NCI-H2029 (cell line): ENCODE data around the gene CASP10.
"Not testable (repeated sequence)": the region's sequence is repeated elsewhere in the genome, so short reads cannot be mapped to it uniquely, and the experiment has no call there.

Experiments
- DNase-seq: peaks from one replicate; lab custom pipeline; 2025; lab: John Stamatoyannopoulos, UW

The CASP10 gene

DNA sequence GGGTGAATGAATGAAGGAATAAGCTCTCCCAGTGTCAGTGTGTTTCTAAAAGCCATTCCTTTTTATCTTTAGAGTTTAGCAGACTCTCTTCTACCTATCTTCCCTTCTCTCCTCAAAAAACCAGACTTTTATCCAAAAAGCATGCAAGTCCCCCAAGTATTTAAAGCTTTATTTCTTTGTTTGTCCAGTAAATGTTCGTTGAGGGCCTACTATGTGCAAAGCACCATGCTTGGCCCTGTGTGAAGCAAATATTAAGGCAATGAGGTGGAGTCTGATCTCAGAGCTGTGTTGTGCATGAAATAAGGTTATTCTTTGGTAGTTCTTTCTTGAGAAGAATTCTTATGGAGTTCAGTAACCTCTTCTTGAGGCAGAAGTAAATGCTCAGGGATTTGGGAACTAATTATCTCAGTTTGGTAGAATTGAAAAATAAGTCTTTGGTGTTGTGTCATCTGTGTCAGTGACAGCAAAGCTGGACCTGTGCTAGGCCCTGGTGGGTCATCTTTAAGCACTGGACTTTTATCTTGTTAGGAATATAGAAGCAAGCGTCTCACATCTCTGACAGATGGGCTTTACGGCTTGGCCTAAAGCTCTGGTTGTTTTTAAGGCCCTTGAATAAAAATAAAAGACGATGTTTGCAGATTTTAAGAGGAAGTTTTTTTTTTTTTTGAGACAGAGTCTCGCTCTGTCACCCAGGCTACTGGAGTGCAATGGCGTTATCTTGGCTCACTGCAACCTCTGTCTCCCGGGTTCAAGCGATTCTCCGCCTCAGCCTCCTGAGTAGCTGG, 28.1 kb upstream of the CASP10 start:
- DNase-seq, result no peak

DNA sequence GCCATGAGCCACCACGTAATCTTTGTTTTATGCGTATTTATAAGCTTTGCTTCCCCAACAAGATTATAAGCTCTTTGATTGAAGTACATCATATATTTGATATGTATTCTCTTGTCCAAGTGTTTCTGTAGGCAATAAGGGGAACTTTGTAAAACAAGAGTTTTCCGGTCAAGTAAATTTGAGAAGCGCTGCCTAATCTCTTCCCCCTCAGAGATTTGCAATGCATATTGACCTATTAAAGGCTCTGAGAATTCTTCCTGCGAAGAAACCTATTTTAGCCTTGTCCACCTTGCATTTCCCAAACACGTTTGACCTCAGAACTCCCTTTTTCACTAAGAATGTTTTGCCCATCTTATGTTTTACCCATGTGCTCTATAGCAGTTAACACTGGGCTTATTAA, 26.9 kb upstream of the CASP10 start:
- DNase-seq, result no peak

DNA sequence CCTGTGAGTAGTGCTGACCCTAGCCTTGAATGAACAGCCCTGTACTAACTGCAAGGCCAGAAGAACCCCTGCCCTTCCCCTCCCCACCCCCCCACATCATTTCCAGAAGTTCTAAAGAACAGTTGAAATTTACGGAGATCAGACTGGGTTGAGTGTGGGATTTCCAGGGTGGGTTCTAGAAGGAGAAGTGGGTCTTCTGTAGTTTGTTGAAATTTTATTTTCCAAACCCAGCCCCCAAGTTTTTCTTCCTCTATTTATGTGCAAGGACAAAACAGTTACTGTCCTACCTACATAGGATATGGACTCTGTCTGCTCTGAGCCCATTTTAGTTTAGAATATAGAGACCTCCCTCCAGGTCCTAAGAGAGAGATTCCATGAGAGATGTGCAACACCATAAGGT, 26.3 kb upstream of the CASP10 start:
- no peak for DNase-seq

DNA sequence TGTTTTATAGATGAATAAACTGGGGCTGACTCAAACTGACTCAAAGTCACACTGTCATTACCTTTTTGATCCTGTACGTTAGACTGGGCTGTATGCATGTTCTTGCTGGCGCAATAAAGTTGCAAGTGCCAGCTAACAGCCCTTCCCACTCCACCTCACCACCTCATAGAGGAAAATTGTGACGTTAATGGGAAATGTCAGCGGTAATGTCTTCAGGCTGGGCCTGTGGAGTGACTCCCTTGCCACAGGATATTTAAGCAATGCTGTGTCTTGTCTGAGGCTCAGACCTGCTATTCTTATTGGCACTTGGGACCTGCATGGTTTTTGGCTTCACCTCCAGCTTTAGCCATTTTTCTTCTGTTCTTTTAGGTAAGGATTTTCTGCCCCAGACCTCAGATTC, 25.2 kb upstream of the CASP10 start:
- DNase-seq, result no peak

DNA sequence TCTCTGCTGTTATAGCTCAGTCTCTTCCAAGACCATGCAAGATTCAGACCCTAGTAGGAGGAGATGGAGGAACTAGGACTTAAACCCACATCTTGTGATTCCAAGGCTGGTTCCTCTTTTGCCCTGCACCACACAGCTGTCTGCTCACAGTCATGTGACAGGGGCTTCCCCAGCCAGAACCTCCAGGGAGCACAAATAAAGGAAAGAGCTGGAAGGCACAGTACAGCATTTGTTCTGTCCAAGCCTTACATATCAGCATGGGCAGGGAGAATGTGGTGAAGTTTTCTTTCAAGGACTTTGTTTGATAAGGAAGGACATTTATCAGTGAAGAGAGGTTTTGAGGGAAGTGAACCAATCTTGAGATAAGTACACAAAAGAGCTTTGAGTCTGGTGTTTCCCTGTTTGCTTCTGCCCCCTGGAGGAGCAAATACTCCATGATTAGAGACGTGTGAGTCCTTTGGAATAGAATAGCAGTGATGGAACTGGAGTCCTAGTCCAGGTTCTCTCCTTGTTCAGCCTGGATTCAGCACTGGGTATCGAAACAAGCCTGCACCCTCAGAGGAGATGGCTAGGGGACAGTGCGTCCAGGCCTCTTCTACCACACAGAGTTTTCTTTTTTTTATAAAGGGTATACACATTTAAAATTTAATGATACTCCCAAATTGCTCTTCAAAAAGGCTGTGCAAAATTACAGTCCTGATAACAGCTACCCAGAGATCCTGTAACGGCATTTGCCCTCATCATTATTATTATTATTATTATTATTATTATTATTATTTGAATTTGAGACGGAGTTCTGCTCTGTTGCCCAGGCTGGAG, 24.6 kb upstream of the CASP10 start:
- peak; percentile 34 for DNase-seq

DNA sequence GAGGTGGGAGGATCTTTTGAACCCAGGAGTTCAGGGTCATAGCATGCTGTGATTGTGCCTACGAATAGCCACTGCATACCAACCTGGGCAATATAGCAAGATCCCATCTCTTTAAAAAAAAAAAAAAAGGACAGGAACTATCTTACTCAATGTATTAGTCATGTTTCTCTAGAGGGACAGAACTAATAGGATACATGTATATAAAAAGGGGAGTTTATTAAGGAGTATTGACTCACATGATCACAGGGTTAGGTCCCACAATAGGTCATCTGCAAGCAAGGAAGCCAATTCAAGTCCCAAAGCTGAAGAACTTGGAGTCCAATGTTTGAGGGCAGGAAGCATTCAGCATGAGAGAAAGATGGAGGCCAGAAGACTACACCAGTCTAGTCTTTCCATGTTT, 18.8 kb upstream of the CASP10 start:
- no peak for DNase-seq

DNA sequence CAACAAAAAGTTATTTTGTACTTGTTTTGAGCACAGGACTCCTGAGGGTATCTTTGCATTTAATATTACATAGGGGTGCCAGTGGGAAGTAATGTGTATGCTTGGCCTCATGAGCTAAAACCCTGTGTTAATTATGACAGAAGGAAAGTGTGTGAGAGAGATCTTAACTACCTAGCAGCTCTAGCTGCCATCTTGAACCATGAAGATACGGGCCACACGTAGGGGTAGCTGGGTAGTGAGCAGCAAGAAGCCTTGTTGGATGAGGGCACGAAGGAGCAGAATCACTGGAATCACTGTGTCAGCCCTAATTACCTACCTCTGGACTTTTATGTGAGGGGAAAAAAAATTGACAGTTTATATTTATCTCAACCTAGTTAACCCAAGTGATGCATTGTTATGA, 15.4 kb upstream of the CASP10 start:
- DNase-seq, result no peak

DNA sequence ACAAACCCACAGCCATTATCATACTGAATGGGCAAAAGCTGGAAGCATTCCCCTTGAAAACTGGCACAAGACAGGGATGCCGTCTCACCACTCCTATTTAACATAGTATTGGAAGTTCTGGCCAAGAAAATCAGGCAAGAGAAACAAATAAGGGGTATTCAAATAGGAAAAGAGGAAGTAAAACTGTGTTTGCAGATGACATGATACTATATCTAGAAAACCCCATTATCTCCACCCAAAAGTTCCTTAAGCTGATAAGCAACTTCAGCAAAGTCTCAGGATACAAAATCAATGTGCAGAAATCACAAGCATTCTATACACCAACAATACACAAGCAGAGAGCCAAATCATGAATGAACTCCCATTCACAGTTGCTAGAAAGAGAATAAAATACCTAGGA, 14.4 kb upstream of the CASP10 start:
- DNase-seq, result not testable (repeated sequence)

DNA sequence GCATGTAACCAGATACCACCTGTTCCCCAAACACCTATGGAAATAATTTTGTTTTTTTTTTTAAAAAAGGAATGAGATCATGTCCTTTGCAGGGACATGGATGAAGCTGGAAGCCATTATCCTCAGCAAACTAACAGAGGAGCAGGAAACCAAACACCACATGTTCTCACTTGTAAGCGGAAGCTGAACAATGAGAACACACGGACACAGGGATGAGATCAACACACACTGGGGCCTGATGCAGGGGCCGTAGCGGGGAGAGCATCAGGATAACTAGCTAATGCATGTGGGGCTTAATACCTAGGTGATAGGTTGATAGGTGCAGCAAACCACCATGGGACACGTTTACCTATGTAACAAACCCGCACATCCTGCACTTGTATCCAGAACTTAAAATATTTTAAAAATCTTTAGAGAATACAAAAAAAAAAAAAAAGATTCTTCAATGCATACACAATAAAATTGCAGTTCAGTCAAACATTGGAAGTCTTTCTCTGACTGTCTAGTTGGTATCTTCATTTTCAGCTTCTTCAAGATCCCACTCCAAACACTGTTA, 11.6 kb upstream of the CASP10 start:
- DNase-seq, result peak; percentile 22

DNA sequence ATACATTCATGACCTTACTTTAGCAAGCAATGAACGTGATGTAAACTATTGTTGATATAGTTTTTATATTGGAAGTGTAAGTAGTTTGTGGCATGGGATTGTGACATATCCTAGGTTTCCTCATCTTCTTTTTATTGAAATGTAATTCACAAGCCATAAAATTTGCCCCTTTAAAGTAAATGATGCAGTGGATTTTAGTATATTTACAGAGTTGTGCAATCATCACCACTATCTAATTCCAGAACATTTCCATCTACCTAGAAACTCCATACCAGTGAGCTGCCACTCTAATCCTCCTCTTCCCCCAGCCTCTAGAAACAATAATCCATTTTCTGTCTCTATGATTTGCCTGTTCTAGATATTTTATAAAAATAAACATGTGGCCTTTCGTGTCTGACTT, 10.7 kb upstream of the CASP10 start:
- DNase-seq, result no peak

DNA sequence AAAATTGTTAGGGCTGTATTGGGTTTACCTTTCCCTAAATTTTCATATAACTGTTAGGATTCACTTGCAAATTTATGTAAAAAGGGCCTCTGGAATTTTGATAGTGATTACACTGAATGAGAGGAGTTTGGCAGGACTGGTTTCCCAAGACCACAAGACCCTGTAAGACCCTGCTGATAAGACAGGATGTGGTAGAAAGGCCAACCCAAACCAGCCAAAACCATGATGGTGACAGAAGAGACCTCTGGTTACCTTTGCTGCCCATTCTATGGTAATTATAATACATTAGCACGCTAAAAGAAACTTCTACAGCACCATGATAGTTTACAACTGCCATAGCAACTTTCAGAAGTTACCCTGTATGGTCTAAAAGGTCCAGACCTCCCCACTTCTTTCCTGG, 8.3 kb upstream of the CASP10 start:
- DNase-seq, result no peak

DNA sequence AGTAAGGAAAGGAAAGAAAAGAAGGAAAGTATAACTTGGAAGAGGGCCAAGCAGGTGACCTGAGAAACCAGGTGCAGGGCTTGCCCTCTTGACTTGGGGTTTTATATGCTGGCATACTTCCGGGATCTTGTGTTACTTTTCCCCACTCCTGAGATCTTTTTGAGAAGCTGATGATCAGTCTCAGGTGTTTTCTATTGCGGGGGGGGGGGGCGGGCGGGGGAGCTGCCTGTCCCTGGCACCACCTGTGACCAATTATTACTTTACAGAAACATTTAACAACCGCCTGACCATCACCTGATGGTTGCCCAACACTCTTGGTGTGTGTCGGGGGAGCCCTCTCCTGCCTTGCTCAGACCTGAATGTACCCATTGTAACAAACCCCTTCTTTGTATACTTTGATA, 6.9 kb upstream of the CASP10 start:
- peak; percentile 10 for DNase-seq

DNA sequence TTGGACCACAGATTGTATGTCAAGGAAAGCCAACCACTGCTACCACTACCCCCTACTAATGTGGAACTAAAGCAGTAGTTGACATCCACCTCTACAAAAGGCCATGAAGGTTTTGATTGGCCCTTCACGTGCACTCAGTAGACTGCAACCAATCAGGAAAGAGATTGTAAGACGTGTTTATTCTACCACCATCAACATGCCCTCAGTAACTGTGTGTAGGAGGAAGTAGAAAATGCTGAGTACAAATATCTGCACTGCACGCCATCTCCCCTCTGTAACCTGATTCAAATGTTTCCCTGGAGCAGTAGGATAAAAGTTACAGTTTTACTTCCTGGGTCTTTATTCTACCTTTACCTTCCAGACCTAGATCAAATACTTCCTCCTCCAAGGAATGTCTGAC, 2.9 kb upstream of the CASP10 start:
- DNase-seq, result no peak

DNA sequence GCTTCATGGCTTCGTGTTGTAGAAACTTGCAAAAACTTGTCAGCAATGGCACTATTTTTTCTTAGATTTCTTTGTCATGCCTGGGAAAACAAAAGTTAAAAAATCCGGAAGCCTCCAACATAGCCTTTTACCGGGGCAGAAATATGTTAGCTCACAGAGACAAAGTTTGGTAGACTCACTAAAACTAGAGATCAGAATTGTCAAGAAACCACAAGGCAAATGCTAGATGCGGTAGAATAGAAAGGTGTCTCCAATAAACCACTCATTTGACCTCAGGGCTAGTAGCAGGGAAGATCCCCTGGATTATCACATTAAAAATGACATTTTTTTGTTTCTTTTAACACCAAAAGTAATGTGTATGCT, 405 bp downstream of the CASP10 start:
- DNase-seq, result no peak

DNA sequence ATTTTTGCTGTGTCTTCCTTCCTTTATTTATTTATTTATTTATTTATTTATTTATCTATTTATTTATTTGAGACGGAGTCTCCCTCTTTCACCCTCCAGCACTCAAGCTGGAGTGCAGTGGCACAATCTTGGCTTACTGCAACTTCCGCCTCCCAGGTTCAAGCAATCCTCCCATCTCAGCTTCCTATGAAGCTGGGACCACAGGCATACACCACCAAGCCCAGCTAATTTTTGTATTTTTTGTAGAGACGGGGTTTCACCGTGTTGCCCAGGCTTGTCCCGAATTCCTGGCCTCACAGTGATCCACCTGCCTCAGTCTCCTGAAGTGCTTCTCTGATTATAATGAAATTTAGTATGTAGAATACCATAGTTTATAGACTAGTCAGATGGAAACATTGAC, 894 bp downstream of the CASP10 start:
- DNase-seq, result not testable (repeated sequence)

DNA sequence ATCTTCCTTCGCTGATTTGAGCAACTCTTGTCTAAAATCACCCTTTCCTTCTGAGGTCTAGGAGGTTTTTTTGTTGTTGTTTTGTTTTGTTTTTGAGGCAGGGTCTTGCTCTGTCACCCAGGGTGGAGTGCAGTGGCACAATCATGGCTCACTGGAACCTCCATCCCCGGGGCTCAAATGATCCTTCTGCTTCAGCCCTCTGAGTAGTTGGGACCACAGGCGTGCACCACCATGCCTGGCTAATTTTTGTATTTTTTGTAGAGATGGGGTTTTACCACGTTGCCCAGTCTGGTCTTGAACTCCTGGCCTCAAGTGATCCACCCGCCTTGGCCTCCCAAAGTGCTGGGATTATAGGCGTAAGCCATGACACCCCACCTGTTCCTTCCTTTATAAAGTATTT, 1.3 kb downstream of the CASP10 start:
- not testable (repeated sequence) for DNase-seq

DNA sequence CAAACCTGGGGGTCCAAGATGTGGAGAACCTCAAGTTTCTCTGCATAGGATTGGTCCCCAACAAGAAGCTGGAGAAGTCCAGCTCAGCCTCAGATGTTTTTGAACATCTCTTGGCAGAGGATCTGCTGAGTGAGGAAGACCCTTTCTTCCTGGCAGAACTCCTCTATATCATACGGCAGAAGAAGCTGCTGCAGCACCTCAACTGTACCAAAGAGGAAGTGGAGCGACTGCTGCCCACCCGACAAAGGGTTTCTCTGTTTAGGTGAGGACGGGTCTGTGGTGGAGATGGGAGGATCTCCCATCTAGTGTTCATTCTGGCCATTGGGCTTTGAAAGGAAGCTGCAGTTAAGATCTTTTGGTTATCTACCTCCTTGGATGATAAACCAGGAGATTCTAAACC, 2.9 kb downstream of the CASP10 start:
- DNase-seq, result no peak

DNA sequence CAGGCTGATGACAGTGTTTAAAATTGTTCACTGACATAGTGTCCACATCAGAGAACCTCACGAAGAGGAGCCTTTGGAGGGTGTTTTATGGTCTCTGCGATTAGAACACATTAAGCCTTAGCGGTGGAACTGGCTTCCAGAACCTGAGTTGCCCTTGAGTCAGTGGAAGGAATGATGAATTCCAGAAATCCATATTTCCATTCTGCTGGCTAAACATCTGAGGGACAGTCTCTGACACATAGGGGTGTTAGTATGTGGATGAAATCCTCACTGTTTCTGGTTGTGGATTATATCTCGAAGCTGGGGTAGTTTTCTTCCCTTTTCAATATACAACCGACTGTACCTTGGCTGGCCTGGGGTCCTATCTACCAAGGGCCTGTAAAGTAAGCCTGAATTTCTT, 4.0 kb downstream of the CASP10 start:
- DNase-seq, result no peak

DNA sequence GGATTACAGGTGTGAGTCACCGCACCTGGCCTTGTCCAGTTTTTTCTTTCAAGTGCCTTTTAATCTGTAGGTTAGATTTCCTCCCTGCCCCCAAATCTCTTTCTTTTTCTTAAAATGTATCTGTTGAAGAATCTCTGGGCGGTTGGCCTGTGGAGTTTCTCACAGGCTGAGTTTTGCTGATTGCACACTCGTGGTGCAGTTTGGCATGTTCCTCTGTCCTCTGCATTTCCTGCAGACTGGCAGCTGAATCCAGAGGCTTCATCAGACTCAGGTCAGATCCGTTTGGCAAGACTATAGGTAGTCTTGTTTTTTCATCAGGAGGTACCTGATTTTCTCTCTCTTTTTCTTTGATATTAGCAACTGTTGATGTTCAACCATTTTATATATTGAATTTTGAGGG, 5.5 kb downstream of the CASP10 start:
- no peak for DNase-seq

DNA sequence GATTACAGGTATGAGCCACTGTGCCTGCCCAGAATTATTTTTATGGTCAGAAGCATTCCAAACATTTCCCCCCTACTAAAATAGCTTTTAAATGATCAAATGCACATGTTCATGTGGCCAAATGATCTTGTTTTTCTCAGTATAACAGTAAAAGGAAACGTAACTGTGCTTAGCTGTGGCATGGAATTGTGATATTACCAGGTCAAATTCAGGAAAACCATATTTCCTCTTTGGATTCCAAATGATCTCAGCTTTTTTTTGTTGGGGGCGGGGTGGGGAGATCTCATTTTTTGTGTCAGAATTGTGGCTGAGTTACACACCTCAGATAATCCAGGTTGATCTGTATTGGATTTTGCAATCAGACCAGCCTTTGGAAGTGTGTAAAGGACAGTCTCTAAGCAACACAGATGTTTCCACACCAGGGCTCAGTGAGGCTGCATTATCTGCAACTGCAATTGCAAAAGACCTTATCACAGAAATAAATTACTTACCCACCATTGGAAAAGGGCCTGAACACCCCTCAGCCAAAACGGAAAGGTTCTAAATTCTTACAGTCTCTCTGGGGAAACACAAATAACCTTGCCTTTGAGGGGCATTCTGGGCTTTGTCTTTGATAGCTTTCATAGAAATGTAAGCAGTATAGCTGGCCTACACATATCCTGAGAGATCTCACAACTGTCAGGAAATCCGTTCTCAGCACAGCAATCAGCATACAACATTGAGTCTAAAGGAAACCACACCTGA, 8.4 kb downstream of the CASP10 start:
- DNase-seq, result no peak

DNA sequence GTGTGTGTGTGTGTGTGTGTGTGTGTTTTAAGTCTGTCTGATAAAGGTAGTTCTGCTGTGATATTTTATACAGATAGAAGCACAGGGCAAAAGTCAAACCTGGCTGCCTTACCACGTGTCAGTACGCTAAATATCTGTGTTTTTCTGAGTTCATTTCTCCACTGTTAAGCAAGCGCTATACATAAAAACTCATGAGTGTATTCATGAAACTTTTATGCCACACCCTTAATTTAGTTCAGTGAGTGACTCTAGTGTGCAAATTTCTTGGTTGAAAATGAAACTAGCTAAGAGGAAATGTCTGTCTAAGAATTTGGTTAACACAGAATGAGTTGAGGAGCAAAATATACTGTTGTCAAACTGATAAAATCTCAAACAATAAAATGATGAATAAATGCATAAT, 11.2 kb downstream of the CASP10 start:
- DNase-seq, result no peak

DNA sequence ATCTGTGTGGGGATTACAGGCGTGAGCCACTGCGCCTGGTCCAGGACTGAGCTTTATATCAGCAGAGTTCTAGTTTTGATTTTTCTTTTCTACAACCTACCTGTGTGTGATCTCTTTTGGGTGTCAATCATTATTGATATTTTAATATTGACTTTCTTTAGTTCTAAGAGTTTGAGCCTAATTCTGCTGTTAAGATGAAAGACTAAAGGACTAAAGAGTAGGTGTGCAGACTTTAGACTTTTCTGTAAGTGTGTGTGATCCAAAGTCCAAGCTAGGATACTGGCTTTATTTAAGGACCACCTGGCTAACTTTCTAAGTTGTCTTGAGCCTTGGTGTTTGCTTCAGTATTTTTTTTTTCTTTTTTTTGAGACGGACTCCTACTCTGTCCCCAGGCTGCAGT, 12.4 kb downstream of the CASP10 start:
- no peak for DNase-seq

DNA sequence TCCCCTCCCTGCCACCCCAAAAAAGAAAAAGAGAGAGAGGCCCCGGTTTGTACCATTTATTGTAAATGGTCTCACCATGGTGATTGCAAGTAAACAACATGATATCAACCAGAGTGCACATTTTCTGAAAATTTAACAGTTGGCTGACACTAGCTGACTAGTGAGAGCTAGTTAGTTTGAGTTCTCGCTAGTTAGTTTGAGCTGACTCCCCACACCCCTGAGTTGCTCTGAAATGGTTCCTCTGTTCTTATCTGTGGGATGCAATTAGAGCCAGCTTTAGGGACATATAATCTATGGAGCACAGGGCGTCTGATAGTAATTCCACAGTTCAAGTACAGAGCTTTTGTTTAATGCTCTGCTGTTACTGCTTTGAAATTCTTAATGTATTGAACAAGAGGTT, 13.1 kb downstream of the CASP10 start:
- DNase-seq, result no peak
